ENCODE data around the gene TPD52L2. TPM values are rescaled to one million over a fixed set of nuclear protein-coding genes. Genes with fewer than 3 reads are reported as not detected.
"Not testable (repeated sequence)": the region's sequence is repeated elsewhere in the genome, so short reads cannot be mapped to it uniquely, and the experiment has no call there.

The TPD52L2 gene
- total RNA-seq, 1 experiment from 2014 or later = 113 TPM

- no peak for DNase-seq (ENCODE audit: low read depth, low spot score)
- POLR2A ChIA-PET = interaction anchor here (0.6 kb wide), 1 partner anchor 107 kb away, joined by 3 read pairs; no protein-coding TSS in a partner anchor
These were observed 16.8 kb upstream of the TPD52L2 start for GRCh38 chr20:63848003-63848911.

DNA sequence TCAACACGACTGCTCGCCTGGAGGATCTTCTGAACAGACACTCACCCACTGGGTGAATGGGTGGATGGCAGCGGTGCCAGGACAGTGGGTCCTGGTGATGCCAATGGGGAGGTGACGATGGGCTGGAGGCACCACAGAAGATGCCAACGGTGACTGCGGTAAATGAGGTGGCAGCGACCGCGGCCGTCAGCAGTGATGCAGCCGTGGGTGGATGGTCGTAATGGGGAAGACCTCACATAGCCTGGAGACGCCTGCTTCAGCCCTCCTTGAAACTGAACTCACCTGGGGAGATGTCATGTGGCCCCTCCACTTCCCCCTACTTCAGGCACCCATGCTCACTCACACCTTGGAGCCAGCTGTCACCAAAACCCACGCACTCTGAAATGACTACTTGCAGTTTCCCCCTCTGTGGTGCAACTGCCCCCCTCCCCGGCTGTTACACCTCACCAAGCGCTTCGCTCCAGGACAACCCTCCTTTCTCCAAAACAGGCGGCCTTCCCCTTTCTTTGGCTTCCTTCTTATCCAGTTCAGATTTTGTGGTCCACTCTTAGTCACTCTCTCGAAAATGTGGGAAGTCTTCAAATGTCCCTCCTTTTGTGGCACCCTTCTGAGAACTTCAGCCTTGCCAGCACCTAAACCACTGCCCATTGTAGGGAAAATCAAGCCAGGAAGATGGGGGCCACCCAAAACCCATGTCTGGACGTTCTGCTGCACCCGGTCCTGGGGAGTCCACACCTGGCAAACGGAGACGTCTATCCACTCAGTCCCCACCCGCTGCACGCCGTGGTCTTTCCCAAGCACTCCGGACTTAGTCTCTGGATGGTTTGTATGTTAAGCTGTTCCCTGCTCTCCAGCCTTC, 14.2 kb upstream of the TPD52L2 start:
- ATAC-seq (no peak), DNase-seq (ENCODE audit: low read depth, low spot score) (no peak)
- in situ Hi-C loops (cut with HindIII; ENCODE audit: low pct_unique_long_range_greater_than_20kb, low sequenced_read_pairs) = no loop called here
- H3K4me1 ChIP-seq (ENCODE audit: control insufficient read depth, insufficient read depth, low read length) = peaks cover 40% of the 10 kb centered on the region
- H3K27ac ChIP-seq (ENCODE audit: low read length) = no peak overlapping the region
- no peaks in the 10 kb centered on the region for H3K36me3 ChIP-seq (ENCODE audit: control insufficient read depth, insufficient read depth, low read length)
- no peak overlapping the region for H3K4me3 ChIP-seq (ENCODE audit: low read depth in 2 of 2, low read length in 2 of 2)
- POLR2A ChIA-PET = no interaction called here
- intact Hi-C loops (cut with micrococcal nuclease; ENCODE audit: unreplicated experiment) = no loop called here
- TF ChIP-seq, protein P1, sequence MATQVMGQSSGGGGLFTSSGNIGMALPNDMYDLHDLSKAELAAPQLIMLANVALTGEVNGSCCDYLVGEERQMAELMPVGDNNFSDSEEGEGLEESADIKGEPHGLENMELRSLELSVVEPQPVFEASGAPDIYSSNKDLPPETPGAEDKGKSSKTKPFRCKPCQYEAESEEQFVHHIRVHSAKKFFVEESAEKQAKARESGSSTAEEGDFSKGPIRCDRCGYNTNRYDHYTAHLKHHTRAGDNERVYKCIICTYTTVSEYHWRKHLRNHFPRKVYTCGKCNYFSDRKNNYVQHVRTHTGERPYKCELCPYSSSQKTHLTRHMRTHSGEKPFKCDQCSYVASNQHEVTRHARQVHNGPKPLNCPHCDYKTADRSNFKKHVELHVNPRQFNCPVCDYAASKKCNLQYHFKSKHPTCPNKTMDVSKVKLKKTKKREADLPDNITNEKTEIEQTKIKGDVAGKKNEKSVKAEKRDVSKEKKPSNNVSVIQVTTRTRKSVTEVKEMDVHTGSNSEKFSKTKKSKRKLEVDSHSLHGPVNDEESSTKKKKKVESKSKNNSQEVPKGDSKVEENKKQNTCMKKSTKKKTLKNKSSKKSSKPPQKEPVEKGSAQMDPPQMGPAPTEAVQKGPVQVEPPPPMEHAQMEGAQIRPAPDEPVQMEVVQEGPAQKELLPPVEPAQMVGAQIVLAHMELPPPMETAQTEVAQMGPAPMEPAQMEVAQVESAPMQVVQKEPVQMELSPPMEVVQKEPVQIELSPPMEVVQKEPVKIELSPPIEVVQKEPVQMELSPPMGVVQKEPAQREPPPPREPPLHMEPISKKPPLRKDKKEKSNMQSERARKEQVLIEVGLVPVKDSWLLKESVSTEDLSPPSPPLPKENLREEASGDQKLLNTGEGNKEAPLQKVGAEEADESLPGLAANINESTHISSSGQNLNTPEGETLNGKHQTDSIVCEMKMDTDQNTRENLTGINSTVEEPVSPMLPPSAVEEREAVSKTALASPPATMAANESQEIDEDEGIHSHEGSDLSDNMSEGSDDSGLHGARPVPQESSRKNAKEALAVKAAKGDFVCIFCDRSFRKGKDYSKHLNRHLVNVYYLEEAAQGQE (IDR thresholded peaks at IDR 0.05; ENCODE audit: insufficient read depth in 1 of 2, low read depth in 2 of 2, low read length in 1 of 2) = no peak
- TF ChIP-seq CTCF (IDR thresholded peaks at IDR 0.05) (no peak), TCF7L2 (IDR thresholded peaks at IDR 0.05; ENCODE audit: low read depth, low read length) (no peak), POLR2AphosphoS5 (IDR thresholded peaks at IDR 0.05; ENCODE audit: low read depth, low read length) (no peak), SIN3A (IDR thresholded peaks at IDR 0.05; ENCODE audit: borderline replicate concordance, insufficient read depth, low read depth, low read length) (no peak)
- H3K27me3 ChIP-seq (ENCODE audit: control insufficient read depth, insufficient read depth, low read length) = no peaks in the 10 kb centered on the region
- no peaks in the 10 kb centered on the region for H3K9me3 ChIP-seq (ENCODE audit: control insufficient read depth, insufficient read depth, low read depth, low read length)
- CTCF ChIA-PET = no interaction called here
- no TSS peak for BruUV-seq (replicated peaks)

More at GRCh38 chr20:63848003-63848911, 16.8 kb upstream of the TPD52L2 start:
- CTCF ChIA-PET = interaction anchor here (1.4 kb wide), 1 partner anchor 17 kb away, joined by 3 read pairs; the partner anchor contains the start of gene TPD52L2
- peaks cover 36% of the 10 kb centered on the region for H3K4me1 ChIP-seq (ENCODE audit: control insufficient read depth, insufficient read depth, low read length)
- H3K27ac ChIP-seq (ENCODE audit: low read length) = peak overlapping the region; percentile 58
- no peak overlapping the region for H3K4me3 ChIP-seq (ENCODE audit: low read depth in 2 of 2, low read length in 2 of 2)
- no peaks in the 10 kb centered on the region for H3K27me3 ChIP-seq (ENCODE audit: control insufficient read depth, insufficient read depth, low read length)
- TF ChIP-seq CTCF (IDR thresholded peaks at IDR 0.05) (no peak), POLR2AphosphoS5 (IDR thresholded peaks at IDR 0.05; ENCODE audit: low read depth, low read length) (no peak), TCF7L2 (IDR thresholded peaks at IDR 0.05; ENCODE audit: low read depth, low read length) (no peak), SIN3A (IDR thresholded peaks at IDR 0.05; ENCODE audit: borderline replicate concordance, insufficient read depth, low read depth, low read length) (no peak)
- TF ChIP-seq, protein P1 (IDR thresholded peaks at IDR 0.05; ENCODE audit: insufficient read depth in 1 of 2, low read depth in 2 of 2, low read length in 1 of 2) = no peak
- no TSS peak for BruUV-seq (replicated peaks)
- intact Hi-C loops (cut with micrococcal nuclease; ENCODE audit: unreplicated experiment) = no loop called here
- peak; percentile 43 for ATAC-seq
- H3K9me3 ChIP-seq (ENCODE audit: control insufficient read depth, insufficient read depth, low read depth, low read length) = no peaks in the 10 kb centered on the region
- no peaks in the 10 kb centered on the region for H3K36me3 ChIP-seq (ENCODE audit: control insufficient read depth, insufficient read depth, low read length)
- in situ Hi-C loops (cut with HindIII; ENCODE audit: low pct_unique_long_range_greater_than_20kb, low sequenced_read_pairs) = no loop called here

DNA sequence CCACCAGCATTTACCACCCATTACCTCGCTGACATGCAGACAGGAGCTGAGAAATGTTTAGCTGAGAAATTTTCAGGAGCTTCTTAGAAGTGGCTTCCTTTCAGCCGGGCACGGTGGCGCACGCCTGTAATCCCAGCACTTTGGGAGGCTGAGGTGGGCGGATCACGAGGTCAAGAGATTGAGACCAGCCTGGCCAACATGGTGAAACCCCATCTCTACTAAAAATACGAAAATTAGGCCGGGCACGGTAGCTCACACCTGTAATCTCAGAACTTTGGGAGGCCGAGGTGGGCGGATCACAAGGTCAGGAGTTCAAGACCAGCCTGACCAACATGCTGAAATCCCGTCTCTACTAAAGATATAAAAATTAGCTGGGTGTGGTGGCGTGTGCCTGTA, 13.5 kb upstream of the TPD52L2 start:
- H3K27ac ChIP-seq (ENCODE audit: low read length); H3K4me3 ChIP-seq (ENCODE audit: low read depth in 2 of 2, low read length in 2 of 2); H3K9me3 ChIP-seq (ENCODE audit: control insufficient read depth, insufficient read depth, low read depth, low read length); ATAC-seq; in situ Hi-C loops (cut with HindIII; ENCODE audit: low pct_unique_long_range_greater_than_20kb, low sequenced_read_pairs); intact Hi-C loops (cut with micrococcal nuclease; ENCODE audit: unreplicated experiment); BruUV-seq (replicated peaks); DNase-seq (ENCODE audit: low read depth, low spot score); H3K36me3 ChIP-seq (ENCODE audit: control insufficient read depth, insufficient read depth, low read length); POLR2A ChIA-PET; H3K27me3 ChIP-seq (ENCODE audit: control insufficient read depth, insufficient read depth, low read length): not testable (repeated sequence)
- CTCF ChIA-PET = interaction anchor here (0.7 kb wide), 1 partner anchor 33 kb away, joined by 4 read pairs; no protein-coding TSS in a partner anchor
- H3K4me1 ChIP-seq (ENCODE audit: control insufficient read depth, insufficient read depth, low read length) = peaks cover 35% of the 10 kb centered on the region
